Measurements from ENCODE around the gene MBP.
A peak's percentile ranks its signal among the peaks of the same experiment; 100 is the strongest.

MBP gene

GRCh38 chr18:77136871-77137665 is 4.5 kb upstream of the MBP start:
- Histone ChIP-seq H3K4me1 (peaks cover 0 to 32% (median 22%) of the 10 kb centered on the region in 4 donors), H3K27ac (peak overlapping the region; percentile 60 to 69), H3K27me3 (no peaks in the 10 kb centered on the region), H3K36me3 (no peaks in the 10 kb centered on the region), H3K9me3 (no peaks in the 10 kb centered on the region), H3K4me3 (no peak overlapping the region)
- TF ChIP-seq CTCF (IDR thresholded peaks at IDR 0.05): no peak
- intact Hi-C loops (cut with DNase I; ENCODE audit: low total_unique reads): no loop called here
- no peak for DNase-seq

- DNase-seq: no peak
- no peaks in the 10 kb centered on the region for H3K9me3 ChIP-seq
- peaks cover 0 to 32% (median 22%) of the 10 kb centered on the region in 4 donors for H3K4me1 ChIP-seq
- no peak overlapping the region for H3K27ac ChIP-seq
- no peaks in the 10 kb centered on the region for H3K36me3 ChIP-seq
- H3K4me3 ChIP-seq: no peak overlapping the region
- intact Hi-C loops (cut with DNase I; ENCODE audit: low total_unique reads): no loop called here
- no peaks in the 10 kb centered on the region for H3K27me3 ChIP-seq
- no peak for TF ChIP-seq CTCF (IDR thresholded peaks at IDR 0.05)
These were observed 3.6 kb upstream of the MBP start for GRCh38 chr18:77136076-77136718.

GRCh38 chr18:77135339-77136075 is 2.9 kb upstream of the MBP start:
- H3K36me3 ChIP-seq: no peaks in the 10 kb centered on the region
- H3K4me3 ChIP-seq: no peak overlapping the region
- H3K9me3 ChIP-seq: no peaks in the 10 kb centered on the region
- peaks cover 0 to 34% (median 22%) of the 10 kb centered on the region in 4 donors for H3K4me1 ChIP-seq
- no peak for DNase-seq
- intact Hi-C loops (cut with DNase I; ENCODE audit: low total_unique reads): no loop called here
- no peak overlapping the region for H3K27ac ChIP-seq
- no peaks in the 10 kb centered on the region for H3K27me3 ChIP-seq
- no peak for TF ChIP-seq CTCF (IDR thresholded peaks at IDR 0.05)

GRCh38 chr18:77134611-77135010 is 2.0 kb upstream of the MBP start:
- no peak for TF ChIP-seq CTCF (IDR thresholded peaks at IDR 0.05)
- Histone ChIP-seq H3K27ac (peak overlapping the region in 1 of 2 donors; percentile 90), H3K4me1 (peaks cover 0 to 41% (median 24%) of the 10 kb centered on the region in 4 donors), H3K36me3 (no peaks in the 10 kb centered on the region), H3K9me3 (no peaks in the 10 kb centered on the region), H3K27me3 (no peaks in the 10 kb centered on the region), H3K4me3 (no peak overlapping the region)
- intact Hi-C loops (cut with DNase I; ENCODE audit: low total_unique reads): loop anchor here (5.0 kb wide), 2 partner anchors 67 to 68 kb away; no protein-coding TSS in a partner anchor
- DNase-seq: no peak

- peak in 1 of 2 donors; percentile 71 for DNase-seq
- no peaks in the 10 kb centered on the region for H3K27me3 ChIP-seq
- intact Hi-C loops (cut with DNase I; ENCODE audit: low total_unique reads): loop anchor here (5.0 kb wide), 2 partner anchors 67 to 68 kb away; no protein-coding TSS in a partner anchor
- H3K36me3 ChIP-seq: no peaks in the 10 kb centered on the region
- peak overlapping the region; percentile 90 to 98 for H3K27ac ChIP-seq
- peaks cover 0 to 48% (median 27%) of the 10 kb centered on the region in 4 donors for H3K4me1 ChIP-seq
- no peak overlapping the region for H3K4me3 ChIP-seq
- TF ChIP-seq CTCF (IDR thresholded peaks at IDR 0.05): peak; percentile 8 to 12
- H3K9me3 ChIP-seq: no peaks in the 10 kb centered on the region
These were observed 1.4 kb upstream of the MBP start for GRCh38 chr18:77133835-77134496.
